Measurements from ENCODE around the gene OR2AT4.
"Not testable (repeated sequence)": the region's sequence is repeated elsewhere in the genome, so short reads cannot be mapped to it uniquely, and the experiment has no call there.

OR2AT4 gene

GRCh38 chr11:75101424-75102128 is 4.9 kb upstream of the OR2AT4 start:
- no peak for DNase-seq

- peak; percentile 82 for DNase-seq
Measured at GRCh38 chr11:75100314-75100713, 3.6 kb upstream of the OR2AT4 start.

DNA sequence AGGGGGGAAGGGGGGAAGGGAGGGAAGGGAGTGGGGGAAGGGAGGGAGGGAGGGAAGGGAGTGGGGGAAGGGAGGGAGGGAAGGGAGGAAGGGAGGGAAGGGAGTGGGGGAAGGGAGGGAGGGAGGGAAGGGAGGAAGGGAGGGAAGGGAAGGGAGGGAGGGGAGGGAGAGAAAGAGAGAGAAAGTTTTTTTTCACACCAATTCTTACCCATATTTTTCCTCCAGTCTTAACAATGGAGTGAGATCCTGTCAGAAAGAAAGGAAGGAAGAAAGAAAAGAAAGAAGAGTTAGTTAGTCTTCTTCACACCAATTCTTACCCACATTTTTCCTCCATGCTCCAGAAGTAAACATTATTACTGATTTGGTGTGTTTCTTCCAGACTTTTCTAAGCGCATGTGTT is 3.0 kb upstream of the OR2AT4 start:
- DNase-seq: no peak

DNA sequence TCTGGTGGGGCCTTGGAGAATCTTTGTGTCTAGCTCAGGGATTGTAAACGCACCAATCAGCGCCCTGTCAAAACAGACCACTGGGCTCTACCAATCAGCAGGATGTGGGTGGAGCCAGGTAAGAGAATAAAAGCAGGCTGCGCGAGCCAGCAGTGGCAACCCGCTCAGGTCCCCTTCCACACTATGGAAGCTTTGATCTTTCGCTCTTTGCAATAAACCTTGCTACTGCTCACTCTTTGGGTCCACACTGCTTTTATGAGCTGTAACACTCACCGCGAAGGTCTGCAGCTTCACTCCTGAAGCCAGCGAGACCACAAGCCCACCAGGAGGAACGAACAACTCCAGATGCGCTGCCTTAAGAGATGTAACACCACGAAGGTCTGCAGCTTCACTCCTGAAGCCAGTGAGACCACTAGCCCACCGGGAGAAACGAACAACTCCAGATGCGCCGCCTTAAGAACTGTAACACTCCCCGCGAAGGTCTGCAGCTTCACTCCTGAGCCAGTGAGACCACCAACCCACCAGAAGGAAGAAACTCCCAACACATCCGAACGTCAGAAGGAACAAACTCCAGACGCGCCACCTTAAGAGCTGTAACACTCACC is 2.3 kb upstream of the OR2AT4 start:
- not testable (repeated sequence) for DNase-seq

GRCh38 chr11:75098181-75098580 is 1.5 kb upstream of the OR2AT4 start:
- not testable (repeated sequence) for DNase-seq

DNA sequence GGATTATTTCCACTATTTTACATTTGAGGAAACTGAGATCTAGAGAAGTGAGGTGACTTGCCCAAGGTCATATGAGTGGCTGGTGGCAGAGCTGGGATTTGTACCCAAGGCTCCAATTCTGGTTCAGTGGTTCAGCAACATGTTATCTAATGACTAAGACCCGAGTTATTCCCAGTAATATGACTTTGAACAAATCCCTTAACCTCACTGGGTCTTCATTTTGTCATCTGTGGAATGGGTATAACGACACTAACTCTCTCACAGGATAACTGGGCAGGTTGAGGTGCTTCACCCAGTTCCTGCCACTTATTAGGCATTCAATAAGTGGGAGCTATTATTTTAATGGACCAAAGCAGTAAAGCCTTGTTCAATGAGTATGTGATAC is 489 bp upstream of the OR2AT4 start:
- DNase-seq: no peak

DNA sequence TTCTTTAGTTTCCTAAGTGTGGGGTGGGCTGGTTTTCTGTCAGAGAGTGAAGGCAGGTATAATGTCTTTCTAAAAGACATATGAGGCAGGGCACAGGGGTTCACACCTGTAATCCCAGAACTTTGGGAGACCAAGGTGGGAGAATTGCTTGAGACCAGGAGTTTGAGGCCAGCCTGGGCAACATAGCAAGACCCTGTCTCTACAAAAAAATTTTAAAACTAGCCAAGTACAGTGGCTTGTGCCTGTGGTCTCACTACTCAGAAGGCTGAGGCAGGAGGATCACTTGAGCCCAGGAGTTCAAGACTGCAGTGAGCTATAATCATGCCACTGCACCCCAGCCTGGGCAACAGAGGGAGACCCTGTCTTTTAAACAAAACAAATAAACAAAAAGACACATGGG is 2.3 kb downstream of the OR2AT4 start:
- not testable (repeated sequence) for DNase-seq

GRCh38 chr11:75090671-75091177 is 6.0 kb downstream of the OR2AT4 start:
- no peak for DNase-seq

DNA sequence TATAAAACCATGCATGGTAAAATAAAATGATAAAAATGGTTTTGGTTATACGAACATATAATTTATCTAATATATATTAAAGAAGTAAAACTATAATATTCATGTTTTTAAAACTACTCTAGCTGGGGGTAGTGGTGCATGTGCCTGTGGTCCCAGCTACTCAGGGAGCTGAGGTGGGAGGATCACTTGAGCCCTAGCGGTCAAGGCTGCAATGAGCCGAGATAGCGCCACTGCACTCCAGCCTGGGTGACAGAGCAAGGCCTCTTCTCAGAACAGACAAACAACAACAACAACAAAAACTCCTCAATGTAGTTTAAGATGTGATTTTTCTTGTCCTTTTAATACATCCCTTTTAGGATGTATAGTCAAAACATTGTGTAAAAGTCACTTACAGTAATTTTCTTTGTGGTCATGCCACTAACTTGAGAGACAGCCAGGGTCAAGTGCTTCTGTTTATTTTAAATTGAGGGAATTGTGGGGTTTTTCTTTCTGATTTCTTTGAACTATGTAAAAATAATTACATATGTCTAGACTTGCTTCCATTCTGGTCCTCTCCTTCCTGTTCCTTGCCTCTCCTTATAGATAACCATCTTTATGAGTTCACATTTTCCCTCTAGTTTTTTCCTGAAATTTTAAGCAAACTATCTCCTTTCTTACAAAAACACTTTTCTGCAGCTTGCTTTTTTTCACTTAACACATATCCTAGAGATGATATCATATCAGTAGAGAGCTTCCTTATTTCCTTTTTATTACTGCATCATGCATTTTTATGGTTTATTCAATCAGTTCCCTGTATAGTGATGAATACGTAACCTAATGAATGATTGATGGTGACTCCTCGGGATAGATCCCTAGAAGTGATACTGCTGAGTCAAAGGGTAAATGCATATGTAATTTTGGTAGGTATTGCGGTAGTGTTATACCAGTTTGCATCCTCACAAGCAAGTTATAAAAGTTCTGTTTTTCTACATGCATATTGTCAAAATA is 9.1 kb downstream of the OR2AT4 start:
- no peak for DNase-seq

- DNase-seq: no peak
Measured at GRCh38 chr11:75084883-75085282, 11.8 kb downstream of the OR2AT4 start.

GRCh38 chr11:75083217-75083605 is 13.5 kb downstream of the OR2AT4 start:
- no peak for DNase-seq

DNA sequence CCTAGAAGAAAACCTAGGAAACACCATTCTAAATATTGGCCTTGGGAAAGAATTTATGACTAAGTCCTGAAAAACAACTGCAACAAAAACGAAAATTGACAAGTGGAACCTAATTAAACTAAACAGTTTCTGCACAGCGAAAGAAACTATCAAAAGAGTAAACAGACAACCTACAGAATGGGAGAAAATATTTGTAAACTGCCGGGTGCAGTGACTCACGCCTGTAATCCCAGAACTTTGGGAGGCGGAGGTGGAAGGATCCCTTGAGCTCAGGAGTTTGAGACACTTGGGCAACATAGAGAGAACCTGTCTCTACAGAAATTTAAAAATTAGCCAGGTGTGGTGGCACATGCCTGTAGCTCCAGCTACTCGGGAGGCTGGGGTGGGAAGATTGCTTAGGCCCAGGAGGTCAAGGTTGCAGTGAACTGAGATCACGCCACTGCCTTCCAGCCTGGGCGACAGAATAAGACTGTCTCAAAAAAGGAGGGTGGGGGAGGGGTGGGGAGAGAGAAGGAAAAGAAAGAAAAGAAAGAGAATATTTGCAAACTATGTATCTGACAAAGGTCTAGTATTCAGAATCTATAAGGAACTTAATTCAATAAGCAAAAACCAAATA is 14.0 kb downstream of the OR2AT4 start:
- DNase-seq: no peak

- DNase-seq: no peak
Measured at GRCh38 chr11:75079546-75079945, 17.1 kb downstream of the OR2AT4 start.

DNA sequence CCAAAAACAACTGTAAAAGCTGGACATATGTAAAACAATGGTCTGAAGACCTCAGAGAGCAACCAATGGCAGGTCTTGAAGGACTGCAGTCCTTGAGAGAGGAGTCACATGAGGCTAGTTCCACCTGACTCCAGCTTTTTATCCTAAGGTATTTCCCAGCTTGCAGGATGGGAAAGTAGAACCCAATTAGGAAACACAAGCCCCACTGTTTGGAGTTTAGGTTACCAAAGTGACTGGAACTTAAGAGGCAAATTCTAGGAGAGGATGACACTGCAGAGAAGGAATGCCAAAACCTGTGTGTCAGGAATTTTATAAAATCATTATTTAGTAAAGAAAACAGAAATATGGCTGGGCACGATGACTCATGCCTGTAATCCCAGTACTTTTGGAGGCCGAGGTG is 18.4 kb downstream of the OR2AT4 start:
- DNase-seq: peak; percentile 38

DNA sequence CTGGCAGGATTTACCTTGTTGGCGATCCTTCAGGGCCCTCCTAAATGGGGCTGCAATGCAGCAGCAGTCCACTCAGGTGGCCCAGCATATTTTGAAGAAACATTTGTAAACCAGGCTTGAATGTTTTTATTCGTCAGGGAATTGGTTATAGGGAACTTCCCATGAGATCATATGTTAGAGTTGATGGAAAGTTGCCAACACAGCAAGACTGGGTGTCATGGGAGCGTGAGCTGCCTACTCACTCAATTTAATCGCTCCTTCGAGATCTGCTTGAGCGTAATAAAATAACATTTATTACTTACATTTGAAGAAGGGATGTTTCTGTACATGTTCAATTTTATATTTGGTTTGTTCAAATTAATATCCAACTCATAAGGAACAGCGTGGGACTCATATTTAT is 19.4 kb downstream of the OR2AT4 start:
- DNase-seq: no peak

GRCh38 chr11:75076671-75077070 is 20.0 kb downstream of the OR2AT4 start:
- no peak for DNase-seq

- no peak for DNase-seq
Measured at GRCh38 chr11:75073459-75074190, 23.1 kb downstream of the OR2AT4 start.

- DNase-seq: peak; percentile 43
Measured at GRCh38 chr11:75072582-75072981, 24.1 kb downstream of the OR2AT4 start.

- DNase-seq: no peak
Measured at GRCh38 chr11:75069473-75069872, 27.2 kb downstream of the OR2AT4 start.

- DNase-seq: no peak
Measured at GRCh38 chr11:75068993-75069392, 27.7 kb downstream of the OR2AT4 start.

DNA sequence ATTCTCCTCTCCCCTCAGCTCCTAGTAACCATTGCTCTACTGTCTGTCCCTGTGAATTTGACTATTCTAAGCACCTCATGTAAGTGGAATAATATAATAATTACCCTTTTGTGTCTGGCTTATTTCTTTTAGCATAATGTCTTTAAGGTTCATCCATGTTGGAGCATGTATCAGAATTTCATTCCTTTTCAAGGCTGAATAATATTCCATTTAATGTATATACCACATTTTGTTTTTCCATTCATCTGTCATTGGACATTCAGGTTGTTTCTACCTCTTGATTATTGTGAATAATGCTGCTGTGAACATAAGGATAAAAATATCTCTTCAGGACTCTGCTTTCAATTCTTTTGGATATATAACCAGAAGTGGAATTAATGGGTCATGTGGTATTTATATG is 28.1 kb downstream of the OR2AT4 start:
- DNase-seq: no peak

DNA sequence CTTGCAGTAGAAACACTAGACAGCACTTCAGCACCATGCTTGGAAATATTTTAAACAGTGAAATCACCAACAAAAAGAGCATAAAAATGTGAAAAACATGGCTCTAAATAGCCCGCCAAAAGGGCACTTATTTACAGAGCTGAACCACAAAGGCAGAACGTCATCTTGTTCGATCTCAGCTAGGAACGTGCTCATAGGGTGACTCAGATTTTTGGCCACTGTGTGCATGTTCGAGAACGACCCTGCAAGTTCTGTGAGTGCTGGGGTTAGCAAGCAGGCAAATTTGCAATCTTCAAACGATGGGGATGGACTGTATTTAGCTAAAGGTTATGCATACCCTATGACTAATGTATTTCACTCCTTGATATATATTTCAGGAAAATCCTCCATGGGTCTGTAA is 30.6 kb downstream of the OR2AT4 start:
- no peak for DNase-seq

Data from DMS53 (cell line).